HG03060 (cell line): ENCODE results near the gene B4GALT5.
A peak's percentile ranks its signal among the peaks of the same experiment; 100 is the strongest.

ENCODE experiments used
- ATAC-seq: cut with Tn5 transposase; IDR thresholded peaks from one replicate; pipeline ENCODE4 v1.9.1; 2021; ENCODE audit warnings: low read depth, moderate number of reproducible peaks; ENCODE audit not compliant: unreplicated experiment

Gene B4GALT5

DNA sequence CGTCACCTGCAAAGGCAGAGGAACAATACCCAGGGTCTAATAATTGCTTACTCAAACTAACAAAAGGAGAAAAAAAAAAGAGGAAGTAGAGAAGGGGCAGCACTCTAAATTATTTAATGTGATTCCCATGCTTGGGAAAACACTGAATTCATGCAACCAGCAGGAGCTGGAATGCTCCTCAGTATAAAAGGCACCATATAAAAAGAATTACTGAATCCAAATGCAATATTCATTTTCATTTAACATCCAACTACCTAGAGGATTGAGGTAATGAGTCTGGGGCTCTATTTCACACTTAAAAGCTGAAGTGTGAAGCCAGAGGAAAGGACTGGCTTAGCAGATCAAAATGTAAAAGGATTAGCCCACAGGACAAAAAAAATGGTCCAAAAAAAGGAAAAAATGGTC, 8.7 kb downstream of the B4GALT5 start:
- no peak for ATAC-seq

DNA sequence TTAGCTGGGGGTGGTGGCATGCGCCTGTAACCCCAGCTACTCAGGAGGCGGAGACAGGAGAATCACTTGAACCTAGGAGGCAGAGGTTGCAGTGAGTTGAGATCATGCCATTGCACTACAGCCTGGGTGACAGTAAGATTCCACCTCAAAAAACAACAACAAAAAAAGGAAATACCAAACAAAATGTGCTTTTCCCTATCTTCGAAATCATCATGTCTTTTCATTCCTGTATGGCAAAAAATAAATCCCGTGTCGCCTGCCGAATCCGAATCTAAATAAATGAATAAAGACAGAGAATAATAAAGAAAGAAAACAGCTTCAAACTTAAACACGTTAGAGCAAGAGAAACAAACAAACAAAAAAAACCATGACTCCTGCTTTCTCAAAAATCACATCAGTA, 11.8 kb downstream of the B4GALT5 start:
- no peak for ATAC-seq

DNA sequence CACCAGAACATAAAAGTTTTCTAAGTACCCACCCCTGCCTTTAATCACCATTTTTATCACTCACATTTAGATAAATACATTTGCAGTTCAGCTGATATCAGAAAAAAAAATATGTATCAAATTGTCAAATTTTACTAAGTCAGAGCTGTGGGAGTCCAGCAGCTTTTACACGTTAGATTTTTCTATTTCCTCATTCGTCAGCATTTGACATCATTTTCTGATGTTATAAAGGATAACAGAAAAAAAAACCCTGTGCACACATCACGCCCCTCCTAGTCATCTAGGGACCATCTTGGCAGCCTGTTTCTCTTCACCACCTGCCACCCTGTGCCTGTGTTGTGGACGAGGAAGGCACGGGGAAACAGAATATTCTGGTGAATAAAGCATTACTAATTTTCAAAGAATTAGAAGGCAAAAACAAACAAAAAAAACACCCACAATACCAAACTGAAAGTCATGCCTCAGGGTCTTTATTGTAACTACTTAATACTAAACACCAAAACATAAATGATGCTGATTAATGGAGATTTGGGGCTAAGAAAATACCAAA, 12.4 kb downstream of the B4GALT5 start:
- no peak for ATAC-seq

DNA sequence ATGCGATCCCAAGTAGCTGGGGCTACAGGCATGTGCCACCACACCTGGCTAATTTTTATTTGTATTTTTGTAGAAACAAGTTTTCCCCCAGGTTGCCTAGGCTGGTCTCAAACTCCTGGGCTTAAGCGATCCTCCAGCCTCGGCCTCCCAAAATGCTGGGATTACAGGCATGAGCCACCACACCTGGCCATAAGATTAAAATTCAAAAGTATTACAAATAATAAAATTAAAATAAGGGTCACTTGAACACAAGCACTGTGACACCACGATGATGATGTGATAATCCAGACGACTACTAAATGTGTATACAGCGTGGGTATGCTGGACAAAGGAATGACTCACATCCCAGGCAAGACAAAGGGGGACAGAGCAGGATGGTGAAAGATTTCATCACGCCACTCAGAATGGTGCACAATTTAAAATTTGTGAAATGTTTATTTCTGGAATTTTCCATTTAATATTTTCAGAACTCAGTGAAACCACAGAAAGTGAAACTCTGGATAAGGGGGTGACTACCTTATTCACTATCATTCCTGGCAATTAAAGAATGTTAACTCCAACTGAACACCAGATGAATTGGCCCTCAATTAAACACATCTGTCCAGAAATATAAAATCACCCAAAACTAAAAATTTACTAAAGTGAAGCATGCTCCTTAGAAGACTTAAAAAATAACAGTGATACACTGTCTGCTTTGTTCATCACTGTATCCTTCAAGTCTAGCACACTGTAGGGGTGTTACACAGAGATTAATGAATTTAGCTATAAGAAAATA, 13.1 kb downstream of the B4GALT5 start:
- no peak for ATAC-seq

DNA sequence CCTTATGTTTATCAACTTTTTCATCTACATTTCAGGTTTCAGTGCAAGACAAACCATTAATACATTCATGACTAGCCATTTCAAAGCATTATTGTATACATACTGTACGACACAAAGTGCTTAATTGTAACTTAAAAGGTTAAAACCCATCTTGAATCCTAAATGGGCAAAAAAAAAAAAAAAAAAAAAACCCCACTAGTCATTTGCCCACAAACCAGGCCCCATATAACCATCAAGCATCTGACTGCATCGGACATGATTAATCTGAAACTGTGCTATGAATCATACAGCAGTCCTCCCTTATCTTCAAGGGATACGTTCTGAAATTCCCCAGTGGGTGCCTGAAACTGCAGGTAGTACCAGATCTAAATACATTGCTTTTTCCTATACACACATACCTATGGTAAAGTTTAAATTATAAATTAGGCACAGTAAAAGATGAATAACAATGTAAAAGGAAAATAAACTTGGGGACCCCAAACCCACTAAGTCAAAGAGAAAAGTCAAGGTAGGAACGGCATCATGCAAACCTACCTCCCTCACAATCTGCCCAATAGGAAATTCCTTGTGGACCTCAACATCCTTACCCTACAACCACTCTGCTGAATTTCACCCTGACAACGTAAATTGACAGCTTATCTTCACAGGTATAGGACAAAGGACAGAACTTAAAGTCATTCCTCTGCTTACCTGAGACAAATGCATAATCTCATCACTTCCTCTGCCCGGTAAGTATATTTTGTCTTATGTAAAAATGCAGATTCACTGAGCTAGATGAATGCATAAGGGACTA, 14.3 kb downstream of the B4GALT5 start:
- ATAC-seq = peak; percentile 76

DNA sequence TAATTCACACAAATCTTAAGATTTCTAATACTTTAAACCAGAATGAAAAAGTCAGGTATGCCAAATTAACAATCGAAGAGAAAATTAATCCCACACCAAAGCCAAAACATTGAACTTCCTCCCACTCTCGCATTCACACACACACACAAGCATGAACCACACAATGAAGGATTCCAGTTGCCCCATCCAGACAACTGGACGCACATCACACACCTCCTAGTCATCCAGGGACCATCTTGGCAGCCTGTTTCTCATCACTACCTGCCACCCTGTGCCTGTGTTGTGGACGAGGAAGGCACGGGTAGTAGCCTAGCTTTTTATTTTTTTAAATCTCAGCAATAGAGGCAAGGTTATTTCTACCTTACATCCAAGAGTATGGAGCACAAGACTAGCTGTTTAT, 15.2 kb downstream of the B4GALT5 start:
- ATAC-seq = no peak

DNA sequence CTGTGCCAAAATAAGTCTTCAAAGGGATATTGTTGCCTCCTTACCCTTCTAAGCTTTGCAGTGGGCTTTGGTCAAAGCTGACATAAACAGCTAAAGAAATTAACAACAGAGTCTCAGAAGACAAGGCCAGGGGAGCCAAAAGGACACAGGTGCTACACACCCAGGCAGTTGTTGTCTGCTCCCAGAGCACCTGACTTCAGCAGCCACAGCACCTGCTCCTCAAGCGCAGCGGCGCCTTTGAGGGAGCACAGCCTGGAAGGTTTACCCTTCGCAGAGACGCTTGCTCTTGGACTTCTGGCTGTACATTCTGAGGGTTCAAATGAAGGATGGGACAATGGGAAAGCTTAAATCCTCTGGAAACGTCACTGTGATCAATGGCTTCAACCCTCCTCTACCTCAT, 16.6 kb downstream of the B4GALT5 start:
- ATAC-seq = no peak

DNA sequence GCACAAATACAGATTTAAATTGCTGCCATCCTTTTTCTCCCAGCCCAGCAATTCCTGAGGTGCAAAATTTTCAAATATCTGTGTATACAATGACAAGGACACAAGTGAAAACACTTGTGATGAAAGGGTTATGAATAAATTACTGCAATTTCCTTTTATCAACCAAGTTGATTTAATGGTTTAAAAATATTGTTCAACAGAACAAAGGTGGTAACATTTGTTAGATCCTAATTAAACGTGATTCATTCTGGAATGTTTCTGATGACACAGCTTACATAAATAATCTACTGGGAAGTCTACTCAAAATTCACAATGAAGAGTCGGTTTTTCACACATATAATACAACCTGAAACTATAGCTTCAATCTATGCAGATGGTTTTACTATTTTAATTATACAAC, 17.1 kb downstream of the B4GALT5 start:
- no peak for ATAC-seq

DNA sequence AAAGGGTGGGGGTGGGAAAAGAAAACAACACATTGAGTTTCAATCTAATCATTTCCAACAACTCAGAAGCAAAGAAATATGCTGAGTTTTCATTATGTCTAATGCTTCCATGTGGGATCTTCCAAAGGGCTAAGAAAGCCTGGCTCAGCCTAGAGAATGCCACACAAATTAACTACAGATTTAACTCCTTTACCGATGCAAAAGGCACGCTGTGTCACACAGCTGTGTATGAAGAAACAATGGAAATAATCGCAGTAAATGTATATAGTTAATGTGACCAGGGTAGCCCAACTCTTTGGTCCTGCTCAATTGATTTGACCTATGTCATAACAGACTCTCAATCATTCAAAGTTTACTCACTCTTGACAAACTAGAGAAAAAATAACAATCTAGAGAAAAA, 17.8 kb downstream of the B4GALT5 start:
- no peak for ATAC-seq

DNA sequence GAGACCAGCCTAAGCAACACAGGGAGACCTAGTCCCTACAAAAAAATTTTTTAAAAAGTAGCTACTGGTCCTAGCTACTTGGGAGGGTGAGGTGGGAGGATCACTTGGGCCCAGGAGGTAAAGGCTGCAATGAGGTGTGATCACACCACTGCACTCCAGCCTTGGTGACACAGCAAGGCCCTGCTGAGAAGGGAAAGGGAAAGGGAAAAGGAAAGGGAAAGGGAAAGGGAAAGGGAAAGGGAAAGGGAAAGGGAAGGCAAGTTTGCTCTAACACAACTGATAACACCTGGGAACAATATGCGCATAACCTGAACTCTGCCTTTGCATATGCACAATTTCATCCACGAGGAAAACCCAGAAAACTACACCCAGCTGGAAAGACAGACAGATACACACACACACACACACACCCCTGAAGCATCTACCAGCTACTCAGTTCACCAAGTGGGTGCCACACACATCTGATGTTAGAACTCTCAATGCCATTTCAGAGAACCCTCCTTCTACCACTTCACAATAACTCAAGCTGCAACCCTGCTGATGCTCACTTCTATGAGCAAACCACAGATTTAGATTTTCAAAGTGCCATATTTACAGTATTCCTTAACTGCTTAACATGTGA, 19.1 kb downstream of the B4GALT5 start:
- no peak for ATAC-seq

DNA sequence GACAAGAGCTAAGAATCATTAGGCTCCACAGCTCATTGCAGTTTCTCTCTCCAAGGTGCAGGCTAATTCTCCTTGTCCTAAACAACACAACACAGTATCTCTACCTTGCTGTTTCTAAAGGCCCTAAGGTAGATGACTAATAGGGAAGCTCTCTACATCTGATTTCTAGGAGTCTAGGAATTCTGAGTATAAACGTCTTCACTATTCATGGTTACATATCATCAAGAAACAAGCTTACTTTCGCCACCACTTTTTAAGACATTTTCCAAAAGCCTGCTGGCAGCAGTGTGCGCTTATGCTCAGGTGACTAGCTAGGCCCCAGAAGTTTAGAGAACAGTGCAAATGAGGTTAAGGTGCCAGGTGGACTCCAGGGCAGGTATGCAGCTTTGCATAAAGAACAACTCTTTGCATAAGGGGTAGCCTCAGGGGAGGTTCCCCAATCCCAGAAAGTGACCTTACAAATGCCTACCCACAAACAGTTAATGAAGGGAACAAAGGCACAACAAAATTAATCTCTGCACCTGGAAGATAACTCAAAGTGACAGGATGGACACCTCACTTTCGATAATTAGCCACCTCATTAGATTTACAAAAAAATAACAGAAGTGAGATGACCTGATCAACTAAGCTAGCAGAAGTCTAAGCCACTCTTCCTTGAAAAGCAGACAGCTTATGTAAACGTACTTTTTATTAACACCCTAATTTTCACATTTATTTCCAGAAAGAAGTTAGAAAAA, 20.1 kb downstream of the B4GALT5 start:
- ATAC-seq = no peak

DNA sequence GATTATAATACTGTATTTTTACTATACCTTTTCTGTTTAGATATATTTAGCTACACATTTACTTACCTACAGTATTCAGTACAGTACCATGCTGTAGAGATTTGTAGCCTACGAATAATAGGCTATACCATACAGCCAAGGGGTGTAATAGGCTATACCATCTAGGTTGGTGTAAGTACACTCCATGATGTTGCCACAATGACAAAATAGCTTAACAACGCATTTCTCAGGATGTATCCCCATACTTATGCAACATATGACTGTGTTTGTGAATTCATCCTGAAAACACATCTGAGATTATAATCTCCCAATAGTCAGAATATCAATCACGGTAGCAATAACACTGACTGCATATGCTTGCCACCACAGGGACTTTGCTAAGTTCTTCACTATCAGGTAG, 20.7 kb downstream of the B4GALT5 start:
- ATAC-seq = no peak

DNA sequence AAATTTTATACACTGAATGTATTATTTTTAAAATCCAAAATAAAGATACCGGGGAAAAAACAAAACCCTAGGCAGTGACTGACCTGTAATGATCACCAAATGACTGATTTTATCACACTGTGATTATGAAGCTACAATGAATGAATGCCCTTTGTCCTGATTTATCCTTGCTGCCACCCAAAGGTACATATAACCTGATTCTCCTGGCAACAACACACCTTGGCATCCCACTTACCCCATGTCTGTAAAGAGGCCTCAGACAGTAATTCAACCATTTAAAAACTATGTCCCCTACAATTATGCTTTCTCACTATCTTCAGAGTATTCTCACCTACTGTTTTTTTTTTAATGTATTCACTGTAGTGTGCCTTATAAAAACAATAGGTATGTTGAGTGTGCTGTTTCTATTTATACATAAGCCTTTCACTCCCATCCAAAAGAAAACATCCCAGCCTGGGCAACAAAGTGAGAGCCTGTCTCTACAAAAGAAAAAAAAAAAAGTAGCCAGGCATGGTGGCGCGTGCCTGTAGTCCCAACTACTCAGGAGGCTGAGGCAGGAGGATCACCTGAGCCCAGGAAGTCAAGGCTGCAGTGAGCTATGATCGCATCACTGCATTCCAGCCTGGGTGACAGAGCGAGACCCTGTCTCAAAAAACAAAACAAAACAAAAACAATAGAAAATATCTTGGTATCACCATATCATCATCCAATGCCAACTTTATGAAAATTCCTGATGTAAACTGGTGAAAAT, 21.7 kb downstream of the B4GALT5 start:
- ATAC-seq = no peak

DNA sequence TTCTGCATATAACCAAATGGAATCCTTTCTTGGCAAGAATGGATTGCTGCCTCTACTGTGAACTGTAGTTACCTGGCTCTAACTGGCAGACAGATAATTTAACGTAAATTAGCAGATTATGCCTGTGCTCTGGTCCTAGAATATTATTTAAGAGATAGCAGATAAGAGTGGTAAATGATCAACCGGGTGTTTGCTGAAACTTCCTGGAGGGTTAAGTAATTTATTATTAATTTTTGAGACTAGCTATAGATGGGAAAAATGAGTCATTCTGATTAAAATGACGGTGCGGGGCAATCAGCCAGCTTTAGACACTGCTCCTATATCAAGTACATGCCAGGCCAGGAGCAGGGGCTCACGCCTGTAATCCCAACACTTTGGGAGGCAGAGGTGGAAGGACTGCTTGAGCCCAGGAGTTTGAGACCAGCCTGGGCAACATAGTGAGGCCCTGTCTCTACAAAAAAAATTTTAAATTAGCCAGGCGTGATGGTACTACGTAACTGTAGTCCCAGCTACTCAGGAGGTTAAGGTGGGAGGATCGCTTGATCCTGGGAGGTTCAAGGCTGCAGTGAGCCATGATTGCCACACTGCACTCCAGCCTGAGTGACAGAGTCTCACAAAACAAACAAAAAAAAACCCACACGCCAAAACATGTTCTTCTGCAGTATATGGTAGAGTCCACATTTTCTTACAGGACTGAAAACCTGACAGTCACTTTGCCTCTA, 22.6 kb downstream of the B4GALT5 start:
- ATAC-seq = no peak

DNA sequence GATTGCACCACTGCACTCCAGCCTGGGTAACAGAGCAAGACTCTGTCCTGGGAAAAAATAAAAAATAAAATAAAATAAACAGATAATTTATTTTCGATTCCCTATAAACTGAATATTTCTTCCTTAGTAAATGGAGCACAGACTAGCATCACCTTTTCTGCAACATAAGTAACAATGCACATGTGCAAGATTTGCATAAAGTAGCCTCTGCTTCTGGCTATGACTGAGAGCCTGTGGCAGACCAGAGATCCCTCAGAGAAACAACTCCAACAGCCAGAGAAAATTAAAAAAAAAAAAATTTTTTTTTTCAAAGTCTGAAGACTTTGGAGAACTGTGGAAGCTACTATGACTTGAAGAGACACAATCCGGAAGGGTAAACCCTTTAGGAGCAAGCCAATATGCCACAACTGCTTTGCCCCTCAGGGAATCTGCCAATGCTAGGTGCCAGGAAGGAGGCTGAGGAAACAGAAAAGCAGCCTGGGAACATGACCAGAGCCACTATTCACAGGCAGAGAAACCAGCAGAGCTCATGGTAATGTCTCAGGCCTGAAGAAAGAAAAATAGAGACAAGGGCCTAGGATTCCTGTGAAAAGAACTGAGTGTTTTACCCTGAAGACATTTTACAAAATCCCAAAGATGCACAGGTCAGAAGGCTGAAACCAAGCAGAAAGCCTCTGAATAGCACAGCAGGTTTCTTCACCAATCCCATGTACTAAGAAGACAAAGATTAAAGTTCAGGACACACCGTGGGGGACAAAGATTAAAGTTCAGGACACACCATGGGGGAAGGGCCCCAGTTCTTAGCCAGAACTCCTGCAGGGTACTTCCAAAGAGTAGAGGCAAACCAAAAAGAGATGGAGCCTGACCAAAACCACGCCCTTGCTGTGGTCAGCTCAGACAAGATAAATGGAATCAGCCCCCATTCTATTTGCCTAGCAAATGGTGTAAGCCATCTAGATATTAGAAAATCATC, 25.8 kb downstream of the B4GALT5 start:
- ATAC-seq = no peak

DNA sequence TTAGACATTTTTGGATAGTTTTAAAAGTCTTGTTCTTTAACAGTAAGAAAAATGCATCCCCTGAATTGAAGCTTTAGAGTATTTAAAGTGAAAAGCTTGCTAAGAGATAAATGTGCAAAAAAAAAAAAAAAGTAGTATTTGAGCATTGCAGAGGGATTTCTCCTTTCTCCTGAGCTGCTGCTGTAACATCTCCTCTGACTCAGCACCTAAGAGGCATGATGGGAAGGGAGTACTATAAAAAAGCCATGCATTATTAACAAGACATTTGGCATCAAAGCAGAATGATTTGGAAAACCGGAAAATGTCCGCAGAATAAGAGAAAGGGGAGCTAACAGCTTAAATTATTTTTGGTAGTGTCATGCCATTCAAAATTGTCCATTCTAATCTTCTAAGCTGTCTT, 27.9 kb downstream of the B4GALT5 start:
- ATAC-seq = no peak

DNA sequence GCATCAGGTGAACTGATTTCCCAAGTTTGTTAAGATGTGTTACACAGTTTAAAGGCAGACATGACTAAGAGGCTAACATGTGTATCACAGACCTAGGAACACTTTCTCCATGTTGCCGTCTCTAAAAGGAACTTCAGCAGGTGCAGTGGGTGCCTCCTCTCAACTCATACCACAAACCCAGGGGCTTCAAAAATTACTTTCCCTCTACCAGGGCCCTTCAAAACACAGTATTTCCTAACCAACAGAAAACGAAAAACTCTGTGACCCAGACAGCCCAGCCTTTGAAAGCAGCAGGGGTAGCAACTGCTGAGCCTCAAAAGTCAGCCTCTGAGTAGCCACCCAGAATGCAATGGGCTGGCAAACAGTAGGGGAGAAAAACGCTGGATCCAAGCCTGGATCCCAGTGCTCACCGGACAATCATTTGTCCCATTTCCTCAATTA, 28.5 kb downstream of the B4GALT5 start:
- no peak for ATAC-seq

DNA sequence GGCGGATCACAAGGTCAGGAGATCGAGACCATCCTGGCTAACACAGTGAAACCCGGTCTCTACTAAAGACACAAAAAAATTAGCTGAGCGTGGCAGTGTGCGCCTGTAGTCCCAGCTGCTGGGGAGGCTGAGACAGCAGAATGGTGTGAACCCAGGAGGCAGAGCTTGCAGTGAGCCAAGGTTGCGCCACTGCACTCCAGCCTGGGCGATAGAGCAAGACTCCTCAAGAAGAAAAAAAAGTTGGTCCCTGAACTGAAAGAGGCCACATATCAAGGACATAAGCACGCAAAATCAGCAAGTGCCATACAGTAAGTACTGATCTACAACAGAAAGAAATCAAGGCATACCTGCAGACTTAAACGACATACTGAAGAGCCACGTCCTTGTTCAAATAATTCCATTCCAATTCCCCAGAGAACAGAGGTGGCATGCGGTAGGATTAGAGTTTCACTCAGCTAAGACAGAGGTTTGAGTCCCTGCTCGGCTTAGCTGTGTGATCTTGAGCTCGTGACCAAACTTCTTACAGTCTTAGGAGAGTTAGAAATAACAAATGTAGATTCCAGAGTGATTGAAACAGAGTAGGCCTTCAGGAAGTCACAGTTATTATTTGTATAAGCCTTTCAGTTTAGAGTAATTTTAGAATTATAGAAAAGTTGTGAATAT, 29.2 kb downstream of the B4GALT5 start:
- ATAC-seq = no peak
